Measurements from ENCODE around the gene S100A2. TPM values are rescaled to one million over a fixed set of nuclear protein-coding genes. Genes with fewer than 3 reads are reported as not detected.

Gene S100A2
- total and polyA plus RNA-seq, 2 donors (not counting 3 experiments of a cell fraction or from before 2014, with no cell fraction given), result 4.0 to 4.3 TPM

DNA sequence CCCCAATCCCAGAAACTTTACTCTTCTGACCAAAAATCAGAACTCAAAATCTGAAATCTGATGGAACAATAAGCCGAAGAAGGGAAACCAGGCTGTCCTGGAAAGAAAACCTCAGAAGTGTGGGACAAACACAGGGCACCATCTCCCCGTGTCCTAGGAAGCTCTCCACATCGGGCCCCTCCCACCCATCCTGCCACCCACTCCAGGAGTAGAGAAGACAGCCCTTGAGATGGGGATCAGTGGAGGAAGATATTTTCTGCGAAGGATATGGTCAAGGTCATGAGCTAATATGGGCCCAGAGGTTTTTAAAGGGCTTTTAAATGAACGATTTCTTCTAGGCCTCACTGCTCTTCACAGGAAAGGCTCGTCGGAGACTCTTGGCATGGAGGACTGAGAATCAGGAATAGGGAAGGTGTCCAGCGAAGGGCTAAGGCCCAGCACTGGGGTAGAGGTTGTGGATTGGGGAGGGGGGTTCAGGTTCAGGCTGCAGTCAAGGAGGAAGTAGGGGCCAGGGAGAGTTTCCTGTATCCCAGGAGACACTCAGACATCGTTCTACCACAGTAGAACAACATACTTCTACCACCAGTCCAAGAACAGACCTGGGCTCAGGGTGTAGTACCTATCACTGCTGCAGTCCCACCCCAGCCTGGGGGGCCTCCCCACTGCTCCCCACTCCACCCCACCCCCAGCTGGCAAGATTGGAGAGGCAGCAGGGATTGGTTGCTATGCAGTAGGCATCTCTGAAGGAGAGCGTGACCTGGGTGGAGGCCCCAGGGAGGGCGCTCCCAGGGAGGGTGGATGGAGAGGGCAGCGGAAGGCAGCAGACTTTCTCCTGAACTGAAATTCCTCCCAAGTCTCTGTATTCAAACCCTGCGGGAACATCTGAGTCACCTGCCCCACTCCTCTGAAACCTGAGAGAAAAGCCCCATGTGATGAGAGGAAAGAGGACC, 23.7 kb downstream of the S100A2 start:
- no TSS peak for BruUV-seq (replicated peaks)
- CTCF ChIA-PET, result no interaction called here
- dilution Hi-C loops (cut with MboI; ENCODE audit: extremely low pct_ligation_motif_present, low sequenced_read_pairs) (no loop called here), intact Hi-C loops (cut with micrococcal nuclease) (no loop called here)
- Histone ChIP-seq H3K79me2 (ENCODE audit: control insufficient read depth, insufficient read depth, low read length) (no peaks in the 10 kb centered on the region), H3K27me3 (ENCODE audit: control insufficient read depth in 2 of 2, insufficient read depth in 2 of 2, low read length in 2 of 2) (no peaks in the 10 kb centered on the region), H4K20me1 (replicated peaks; ENCODE audit: control insufficient read depth, extremely low read depth, insufficient read depth, low read length) (no peaks in the 10 kb centered on the region), H3K27ac (ENCODE audit: insufficient read depth, low read depth, low read length) (no peak overlapping the region), H3K9ac (replicated peaks; ENCODE audit: extremely low read depth, insufficient read depth, low read length) (no peak overlapping the region), H3K4me1 (ENCODE audit: control insufficient read depth, extremely low read depth, insufficient read depth, low read length) (peaks cover 7% of the 10 kb centered on the region), H3K4me2 (ENCODE audit: insufficient read depth, low read length) (no peak overlapping the region), H2AFZ (ENCODE audit: low read depth, low read length) (no peak overlapping the region), H3K4me3 (replicated peaks in 1 of 3; ENCODE audit: insufficient read depth in 1 of 3, low read depth in 1 of 3, low read length in 3 of 3) (no peak overlapping the region), H3K36me3 (ENCODE audit: control insufficient read depth in 2 of 2, extremely low read depth in 1 of 2, insufficient read depth in 2 of 2, low read length in 2 of 2) (no peaks in the 10 kb centered on the region), H3K9me1 (replicated peaks; ENCODE audit: control insufficient read depth, extremely low read depth, insufficient read depth, low read length) (no peaks in the 10 kb centered on the region), H3K9me3 (replicated peaks; ENCODE audit: control insufficient read depth, insufficient read depth, low read length) (no peaks in the 10 kb centered on the region)
- DNase-seq (ENCODE audit: low read depth, low spot score) (no peak), FAIRE-seq (no peak)
- POLR2A ChIA-PET, result no interaction called here
- TF ChIP-seq, protein P1, sequence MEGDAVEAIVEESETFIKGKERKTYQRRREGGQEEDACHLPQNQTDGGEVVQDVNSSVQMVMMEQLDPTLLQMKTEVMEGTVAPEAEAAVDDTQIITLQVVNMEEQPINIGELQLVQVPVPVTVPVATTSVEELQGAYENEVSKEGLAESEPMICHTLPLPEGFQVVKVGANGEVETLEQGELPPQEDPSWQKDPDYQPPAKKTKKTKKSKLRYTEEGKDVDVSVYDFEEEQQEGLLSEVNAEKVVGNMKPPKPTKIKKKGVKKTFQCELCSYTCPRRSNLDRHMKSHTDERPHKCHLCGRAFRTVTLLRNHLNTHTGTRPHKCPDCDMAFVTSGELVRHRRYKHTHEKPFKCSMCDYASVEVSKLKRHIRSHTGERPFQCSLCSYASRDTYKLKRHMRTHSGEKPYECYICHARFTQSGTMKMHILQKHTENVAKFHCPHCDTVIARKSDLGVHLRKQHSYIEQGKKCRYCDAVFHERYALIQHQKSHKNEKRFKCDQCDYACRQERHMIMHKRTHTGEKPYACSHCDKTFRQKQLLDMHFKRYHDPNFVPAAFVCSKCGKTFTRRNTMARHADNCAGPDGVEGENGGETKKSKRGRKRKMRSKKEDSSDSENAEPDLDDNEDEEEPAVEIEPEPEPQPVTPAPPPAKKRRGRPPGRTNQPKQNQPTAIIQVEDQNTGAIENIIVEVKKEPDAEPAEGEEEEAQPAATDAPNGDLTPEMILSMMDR (IDR thresholded peaks at IDR 0.05; ENCODE audit: extremely low read depth in 1 of 2, insufficient read depth in 1 of 2, low read depth in 1 of 2, low read length in 2 of 2), result no peak
- TF ChIP-seq JUN (IDR thresholded peaks at IDR 0.05; ENCODE audit: borderline replicate concordance, insufficient read depth, insufficient read length, low read depth) (no peak), EZH2 (IDR thresholded peaks at IDR 0.05; ENCODE audit: borderline replicate concordance, low read depth, low read length, severe bottlenecking) (no peak), FOS (IDR thresholded peaks at IDR 0.05; ENCODE audit: borderline replicate concordance, insufficient read depth, low read length) (no peak), GATA2 (IDR thresholded peaks at IDR 0.05; ENCODE audit: insufficient read depth, insufficient read length, low read depth, low read length) (no peak), POLR2AphosphoS5 (IDR thresholded peaks at IDR 0.05; ENCODE audit: insufficient read depth, low read depth, low read length) (no peak), MYC (IDR thresholded peaks at IDR 0.05; ENCODE audit: low read depth, low read length) (no peak)
- TF ChIP-seq, protein P2, sequence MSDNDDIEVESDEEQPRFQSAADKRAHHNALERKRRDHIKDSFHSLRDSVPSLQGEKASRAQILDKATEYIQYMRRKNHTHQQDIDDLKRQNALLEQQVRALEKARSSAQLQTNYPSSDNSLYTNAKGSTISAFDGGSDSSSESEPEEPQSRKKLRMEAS (IDR thresholded peaks at IDR 0.05; ENCODE audit: insufficient read depth, insufficient read length), result no peak
